GM12801 (cell line): ENCODE data around the gene BAZ1A.

Source experiments
- TF ChIP-seq, protein P1 (sequence below): IDR thresholded peaks from one replicate; pipeline ENCODE4 v1.5.1; 2011; ENCODE audit warnings: control low read depth; ENCODE audit not compliant: insufficient read length; ENCODE audit errors: extremely low read depth

Gene BAZ1A

DNA sequence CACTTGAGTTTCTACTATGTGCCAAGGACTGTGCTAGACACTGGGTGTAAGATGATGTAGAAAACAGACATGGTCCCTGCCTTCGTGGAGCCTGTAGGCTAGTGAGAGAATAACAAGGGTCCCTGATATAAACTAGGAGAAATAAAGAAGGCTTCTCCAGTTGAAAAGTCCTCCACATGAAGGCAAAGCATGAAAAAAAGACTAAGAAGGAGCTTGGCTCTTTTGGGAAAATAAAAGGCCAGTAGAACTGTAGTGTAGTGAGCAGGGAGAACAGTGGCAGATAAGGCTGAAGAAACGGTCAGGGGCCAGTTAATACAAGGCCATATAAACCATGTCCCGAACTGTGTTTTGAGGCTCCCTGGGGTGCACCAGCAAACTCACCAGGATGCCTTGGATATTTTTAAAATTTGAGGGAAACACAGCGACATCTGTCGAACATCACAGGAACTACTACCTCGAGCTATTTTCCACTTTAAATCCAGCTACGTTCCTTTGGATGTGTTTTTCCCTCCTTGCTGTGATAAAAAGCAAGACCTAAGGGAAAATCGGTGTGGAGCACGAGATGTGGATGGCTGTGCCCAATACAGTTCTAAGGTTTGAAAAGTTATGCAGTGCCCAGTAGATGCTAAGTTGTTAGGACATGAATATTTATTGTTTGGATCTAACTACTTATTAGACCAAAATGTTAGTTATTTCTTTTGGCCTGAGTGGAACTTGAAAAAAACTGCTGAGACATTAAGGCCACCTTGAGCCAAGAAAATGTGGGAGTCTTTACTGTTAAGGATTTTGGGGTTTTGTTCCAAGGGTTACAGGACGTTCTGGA lies 152.2 kb downstream of the BAZ1A start:
- TF ChIP-seq, protein P1, sequence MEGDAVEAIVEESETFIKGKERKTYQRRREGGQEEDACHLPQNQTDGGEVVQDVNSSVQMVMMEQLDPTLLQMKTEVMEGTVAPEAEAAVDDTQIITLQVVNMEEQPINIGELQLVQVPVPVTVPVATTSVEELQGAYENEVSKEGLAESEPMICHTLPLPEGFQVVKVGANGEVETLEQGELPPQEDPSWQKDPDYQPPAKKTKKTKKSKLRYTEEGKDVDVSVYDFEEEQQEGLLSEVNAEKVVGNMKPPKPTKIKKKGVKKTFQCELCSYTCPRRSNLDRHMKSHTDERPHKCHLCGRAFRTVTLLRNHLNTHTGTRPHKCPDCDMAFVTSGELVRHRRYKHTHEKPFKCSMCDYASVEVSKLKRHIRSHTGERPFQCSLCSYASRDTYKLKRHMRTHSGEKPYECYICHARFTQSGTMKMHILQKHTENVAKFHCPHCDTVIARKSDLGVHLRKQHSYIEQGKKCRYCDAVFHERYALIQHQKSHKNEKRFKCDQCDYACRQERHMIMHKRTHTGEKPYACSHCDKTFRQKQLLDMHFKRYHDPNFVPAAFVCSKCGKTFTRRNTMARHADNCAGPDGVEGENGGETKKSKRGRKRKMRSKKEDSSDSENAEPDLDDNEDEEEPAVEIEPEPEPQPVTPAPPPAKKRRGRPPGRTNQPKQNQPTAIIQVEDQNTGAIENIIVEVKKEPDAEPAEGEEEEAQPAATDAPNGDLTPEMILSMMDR, result no peak

DNA sequence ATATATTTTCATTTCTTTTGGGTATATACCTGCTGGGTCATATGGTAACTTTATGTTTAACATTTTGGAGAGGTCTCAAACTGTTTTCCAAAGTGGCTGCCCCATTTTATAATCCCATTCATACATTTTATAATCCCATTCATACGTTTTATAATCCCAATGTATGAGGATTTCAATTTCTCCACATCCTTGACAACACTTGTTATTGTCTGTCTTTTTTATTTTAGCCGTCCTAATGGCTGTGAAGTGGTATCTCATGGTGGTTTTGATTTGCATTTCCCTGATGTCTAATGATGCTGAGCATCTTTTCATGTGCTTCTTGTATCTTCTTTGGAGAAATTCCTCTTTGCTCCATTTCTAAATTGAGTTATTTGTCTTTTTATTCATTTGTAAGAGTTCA lies 154.0 kb downstream of the BAZ1A start:
- TF ChIP-seq, protein P1, result no peak

DNA sequence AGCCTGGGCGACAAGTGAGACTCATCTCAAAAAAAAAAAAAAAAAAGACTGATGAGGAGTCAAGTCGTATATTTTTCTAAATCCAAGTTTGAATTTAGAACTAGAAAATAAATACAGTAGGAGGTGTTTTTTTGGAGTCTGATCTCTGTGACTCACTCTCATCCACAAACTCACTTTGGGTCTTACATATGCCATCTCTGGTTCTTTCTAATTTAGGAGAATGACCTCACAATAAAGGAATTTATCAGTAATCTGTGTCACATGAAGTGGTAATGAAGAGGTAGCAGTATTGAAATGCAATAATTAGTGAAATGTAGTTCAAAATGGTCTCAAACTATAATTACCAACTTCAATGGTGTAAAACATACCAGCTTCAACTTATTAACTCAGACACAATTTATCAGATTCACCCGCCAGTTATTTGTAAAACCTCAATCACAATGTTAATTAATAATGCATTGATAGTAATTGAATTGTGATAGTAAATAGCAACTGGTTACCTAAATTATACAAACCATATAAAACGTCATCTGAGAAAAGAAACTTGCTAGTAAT lies 156.3 kb downstream of the BAZ1A start:
- TF ChIP-seq, protein P1, result no peak

DNA sequence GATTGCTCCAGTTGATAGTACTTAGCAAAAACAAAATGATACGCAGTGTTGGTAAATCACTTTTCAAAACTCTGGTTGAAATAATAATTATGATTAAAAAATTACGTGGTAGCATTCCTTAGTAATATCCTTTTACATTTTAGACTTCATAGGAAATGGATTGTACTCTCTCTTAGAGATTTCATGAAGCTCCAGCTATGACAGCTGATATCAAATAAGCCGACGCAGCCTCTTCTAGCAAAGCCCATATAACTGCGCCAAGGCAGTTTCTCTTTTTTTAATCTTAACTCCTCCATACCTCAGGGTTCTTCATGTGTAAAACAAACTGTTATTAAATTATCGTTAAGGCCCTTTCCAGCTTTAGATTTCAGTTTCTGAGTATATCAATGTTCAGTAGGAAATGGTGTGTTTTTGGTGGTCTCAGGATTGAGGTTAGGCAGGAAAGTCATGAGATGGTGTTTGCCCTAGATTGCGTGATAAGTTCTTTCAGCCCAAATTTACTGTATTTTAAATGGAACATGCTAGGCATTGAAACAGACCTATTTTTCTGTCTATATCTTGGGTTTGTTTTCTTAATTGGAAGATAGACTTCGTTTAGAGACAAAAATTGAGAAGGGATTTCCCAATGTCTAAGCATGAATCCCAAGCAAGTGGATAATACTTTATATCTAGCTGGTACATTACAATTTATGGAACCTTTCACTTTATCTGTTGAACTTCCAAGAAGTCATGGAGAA lies 159.9 kb downstream of the BAZ1A start:
- TF ChIP-seq, protein P1, result no peak

DNA sequence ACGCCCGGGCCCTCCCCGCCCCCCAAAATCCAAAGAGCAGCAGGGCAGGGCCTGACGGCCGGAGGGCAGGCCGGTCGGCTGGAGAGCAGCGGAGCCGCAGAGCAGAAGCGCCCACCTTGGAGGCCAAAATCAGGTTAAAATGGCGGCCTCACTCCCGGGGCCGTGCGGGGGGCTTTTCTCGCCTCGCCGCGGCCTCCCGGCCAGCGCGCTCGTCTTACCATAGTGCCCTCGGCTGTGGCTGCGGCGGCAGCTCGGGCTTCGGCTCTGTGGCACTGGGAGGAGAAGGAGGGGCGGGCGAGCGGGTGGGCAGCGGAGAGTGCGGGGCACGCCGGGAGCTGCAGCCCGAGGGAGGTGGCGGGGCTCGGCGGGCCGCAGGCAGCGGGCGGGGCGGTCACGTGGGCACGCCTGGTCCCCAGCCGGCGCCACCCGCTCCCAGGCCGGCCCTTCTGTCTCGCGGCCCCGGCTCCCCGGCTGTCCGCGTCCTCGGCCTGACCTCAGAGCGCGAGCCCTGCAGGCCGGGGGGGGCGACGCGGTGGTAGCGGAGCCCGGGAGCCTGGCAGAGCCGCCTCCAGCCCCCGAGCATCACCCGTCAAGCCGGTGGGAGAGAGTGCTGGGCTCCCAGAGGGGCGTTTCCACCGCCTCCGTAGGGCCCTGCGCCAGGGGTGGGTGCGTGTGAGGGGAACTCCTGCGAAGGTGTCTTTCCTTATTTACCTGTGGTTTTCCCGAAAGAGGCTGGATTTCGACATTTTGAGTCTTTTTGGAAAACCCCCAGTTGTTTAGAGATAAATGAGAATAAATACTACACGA lies 160.6 kb downstream of the BAZ1A start, which contains the start of gene CFL2:
Gene CFL2 (minus strand): TSS at position 274 of the 807 bp plus-strand sequence. CDS start 53 bp downstream, at position 221.
- TF ChIP-seq, protein P1, result no peak

DNA sequence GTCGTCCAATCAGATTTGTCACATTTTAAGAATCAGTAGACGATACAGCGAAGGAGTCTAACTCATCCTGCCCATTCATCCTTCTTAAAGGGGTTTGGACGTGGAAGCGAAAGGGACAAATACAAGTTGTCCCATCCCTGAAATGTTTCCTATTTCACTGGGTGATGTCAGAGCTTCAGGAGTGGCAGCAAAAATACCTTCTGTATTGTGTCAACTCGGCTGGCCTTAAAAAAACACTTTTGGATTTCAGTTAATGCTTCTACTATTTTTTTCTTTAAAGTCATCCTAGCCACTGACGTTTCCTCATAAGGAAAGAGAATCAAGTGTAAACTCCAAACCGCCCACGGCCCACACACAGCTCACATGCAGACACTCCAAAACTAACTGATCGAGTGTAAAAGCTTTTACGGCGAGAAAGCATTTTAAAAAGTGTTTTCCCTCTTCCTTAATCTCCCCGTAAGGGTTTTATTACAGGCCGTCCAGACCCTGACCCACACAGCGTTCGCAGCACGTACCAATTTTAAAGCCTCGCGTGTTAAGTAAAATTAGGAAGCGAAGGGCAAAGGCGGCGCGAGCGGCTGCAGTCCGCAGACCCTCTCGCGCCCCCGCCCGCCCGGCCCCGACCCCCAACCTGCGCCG lies 161.4 kb downstream of the BAZ1A start:
- TF ChIP-seq, protein P1, result no peak
